Epithelial cell of proximal tubule (primary cell): ENCODE results near the gene HHIPL1. TPM values are rescaled to one million over a fixed set of nuclear protein-coding genes. Genes with fewer than 3 reads are reported as not detected.

Experiments
- DNase-seq: peaks from one replicate; pipeline ENCODE4 v3.0.0-alpha.2; 2011; ENCODE audit warnings: low read depth
- H3K4me3 ChIP-seq: 2 replicates; pipeline ENCODE4 v1.5.1; 2011; ENCODE audit warnings: low read depth, mild to moderate bottlenecking, low read length
- total RNA-seq: library from RNA; depleted of rRNA; stranded (reverse); fragments of >200 nt; gene quantifications from 2 replicates; pipeline ENCODE4 v1.2.3, GENCODE V29; 2015
- TF ChIP-seq, protein P1 (sequence below): conservative IDR thresholded peaks from 2 replicates; pipeline ENCODE4 v1.5.1; 2012; ENCODE audit warnings: low read depth, mild to moderate bottlenecking, low read length

Gene HHIPL1
- total RNA-seq, 1 donor from 2014 or later, result 4.9 TPM

GRCh38 chr14:99703381-99703780, 58.5 kb downstream of the HHIPL1 start:
- no peak for DNase-seq
- no peak overlapping the region for H3K4me3 ChIP-seq
- TF ChIP-seq, protein P1, sequence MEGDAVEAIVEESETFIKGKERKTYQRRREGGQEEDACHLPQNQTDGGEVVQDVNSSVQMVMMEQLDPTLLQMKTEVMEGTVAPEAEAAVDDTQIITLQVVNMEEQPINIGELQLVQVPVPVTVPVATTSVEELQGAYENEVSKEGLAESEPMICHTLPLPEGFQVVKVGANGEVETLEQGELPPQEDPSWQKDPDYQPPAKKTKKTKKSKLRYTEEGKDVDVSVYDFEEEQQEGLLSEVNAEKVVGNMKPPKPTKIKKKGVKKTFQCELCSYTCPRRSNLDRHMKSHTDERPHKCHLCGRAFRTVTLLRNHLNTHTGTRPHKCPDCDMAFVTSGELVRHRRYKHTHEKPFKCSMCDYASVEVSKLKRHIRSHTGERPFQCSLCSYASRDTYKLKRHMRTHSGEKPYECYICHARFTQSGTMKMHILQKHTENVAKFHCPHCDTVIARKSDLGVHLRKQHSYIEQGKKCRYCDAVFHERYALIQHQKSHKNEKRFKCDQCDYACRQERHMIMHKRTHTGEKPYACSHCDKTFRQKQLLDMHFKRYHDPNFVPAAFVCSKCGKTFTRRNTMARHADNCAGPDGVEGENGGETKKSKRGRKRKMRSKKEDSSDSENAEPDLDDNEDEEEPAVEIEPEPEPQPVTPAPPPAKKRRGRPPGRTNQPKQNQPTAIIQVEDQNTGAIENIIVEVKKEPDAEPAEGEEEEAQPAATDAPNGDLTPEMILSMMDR, result no peak

DNA sequence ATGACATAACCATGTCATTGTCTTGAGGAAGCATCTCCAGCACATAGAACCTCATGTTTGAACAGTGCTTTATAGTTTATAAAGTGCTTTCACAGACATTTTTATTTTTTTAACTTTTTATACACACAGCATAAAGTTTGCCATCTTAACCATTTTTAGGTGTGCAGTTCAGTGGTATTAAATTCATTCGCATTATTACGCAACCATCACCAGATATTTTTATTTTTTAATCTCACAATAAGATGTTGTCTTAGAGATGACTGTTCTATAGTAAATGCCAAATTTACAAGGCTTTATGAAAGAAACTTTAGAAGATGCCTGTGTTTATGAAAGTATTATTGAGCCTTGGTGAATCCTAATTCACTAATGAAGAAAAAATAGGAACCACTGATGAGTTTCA, 59.1 kb downstream of the HHIPL1 start:
- TF ChIP-seq, protein P1, result no peak
- no peak for DNase-seq

GRCh38 chr14:99706107-99706900, 61.4 kb downstream of the HHIPL1 start:
- H3K4me3 ChIP-seq, result no peak overlapping the region
- TF ChIP-seq, protein P1, result no peak
- DNase-seq, result no peak

More for the DNA sequence above, 59.1 kb downstream of the HHIPL1 start:
- no peak overlapping the region for H3K4me3 ChIP-seq

DNA sequence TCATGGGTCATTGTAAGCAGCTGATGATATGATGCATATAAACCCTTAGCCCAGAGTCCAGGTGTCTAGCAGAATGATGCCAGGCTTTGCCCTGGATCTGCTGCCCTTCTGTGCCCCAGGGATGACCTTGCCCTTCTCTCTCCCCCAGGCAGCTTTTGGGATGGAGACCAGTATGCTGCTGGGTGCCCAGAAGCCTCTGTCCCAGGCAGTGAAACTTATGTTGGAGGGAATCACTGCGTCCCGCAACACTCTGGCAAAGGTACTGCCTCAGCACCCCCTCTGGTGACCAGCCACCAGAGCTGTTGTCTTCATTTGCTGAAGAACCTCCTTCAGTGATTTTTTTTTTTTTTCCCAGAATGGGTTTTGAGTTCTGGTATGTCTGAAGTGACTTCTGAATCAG, 62.5 kb downstream of the HHIPL1 start:
- TF ChIP-seq, protein P1, result no peak
- H3K4me3 ChIP-seq, result no peak overlapping the region
- DNase-seq, result no peak

GRCh38 chr14:99707921-99708320, 63.0 kb downstream of the HHIPL1 start:
- no peak for DNase-seq

DNA sequence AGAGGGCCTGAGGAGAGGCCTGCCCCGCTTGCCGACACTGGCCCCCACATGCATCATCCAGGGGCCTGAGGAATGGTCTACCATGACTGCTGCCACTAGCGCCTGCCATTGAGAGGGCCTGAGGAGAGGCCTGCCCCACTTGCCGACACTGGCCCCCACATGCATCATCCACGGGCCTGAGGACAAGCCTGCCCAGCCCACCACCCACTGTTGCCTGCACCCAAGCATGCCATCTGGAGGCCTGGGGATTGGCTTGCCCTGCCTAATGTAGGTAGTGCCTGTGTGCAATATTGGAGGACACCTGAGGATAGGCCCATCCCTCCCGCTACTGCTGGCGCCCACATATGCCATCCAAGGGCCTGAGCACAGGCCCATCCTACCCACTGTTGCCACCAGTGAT, 63.5 kb downstream of the HHIPL1 start:
- no peak for DNase-seq
- H3K4me3 ChIP-seq, result no peak overlapping the region
- TF ChIP-seq, protein P1, result no peak

More at GRCh38 chr14:99707921-99708320, 63.0 kb downstream of the HHIPL1 start:
- TF ChIP-seq, protein P1, result no peak
- H3K4me3 ChIP-seq, result no peak overlapping the region

GRCh38 chr14:99713972-99714371, 69.0 kb downstream of the HHIPL1 start:
- no peak overlapping the region for H3K4me3 ChIP-seq
- TF ChIP-seq, protein P1, result no peak
- DNase-seq, result no peak
